ENCODE data around the gene MAPK13.
A peak's percentile ranks its signal among the peaks of the same experiment; 100 is the strongest.
"Not testable (repeated sequence)": the region's sequence is repeated elsewhere in the genome, so short reads cannot be mapped to it uniquely, and the experiment has no call there.

The MAPK13 gene

DNA sequence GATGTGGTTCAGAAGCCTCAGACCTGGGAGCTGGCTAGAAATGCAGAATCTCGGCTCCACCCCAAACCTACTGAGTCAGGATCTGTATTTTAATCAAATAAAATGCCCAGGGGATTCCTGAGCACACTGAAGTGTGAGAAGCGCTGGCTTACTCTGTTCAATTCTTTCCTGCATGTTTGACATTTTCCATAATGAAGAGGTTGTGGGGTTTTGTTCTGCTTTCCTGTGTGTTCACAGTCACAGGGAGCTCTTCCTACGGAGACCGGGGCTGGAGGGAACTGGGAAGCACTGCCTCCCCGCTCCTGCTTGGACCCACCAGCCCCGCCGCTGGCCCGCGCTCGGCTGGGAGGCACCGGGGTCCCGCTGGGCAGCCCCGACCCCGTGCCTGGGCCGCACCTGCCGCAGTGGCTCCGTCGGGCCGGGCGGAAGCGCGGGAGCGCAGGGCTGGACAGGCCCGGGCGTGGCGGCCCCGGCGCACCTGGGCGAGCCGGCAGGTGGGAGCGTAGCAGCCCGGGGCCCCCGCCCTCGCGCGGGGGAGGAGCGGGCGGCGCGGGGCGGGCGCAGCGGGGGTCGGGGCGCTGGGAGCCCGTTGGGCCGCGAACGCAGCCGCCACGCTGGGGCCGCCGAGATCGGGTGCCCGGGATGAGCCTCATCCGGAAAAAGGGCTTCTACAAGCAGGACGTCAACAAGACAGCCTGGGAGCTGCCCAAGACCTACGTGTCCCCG is at the start of gene MAPK13:
Gene MAPK13 (plus strand): TSS at position 573 of the 726 bp plus-strand sequence. CDS start 70 bp downstream, at position 643.
- no peak for DNase-seq (ENCODE audit: low read depth)

DNA sequence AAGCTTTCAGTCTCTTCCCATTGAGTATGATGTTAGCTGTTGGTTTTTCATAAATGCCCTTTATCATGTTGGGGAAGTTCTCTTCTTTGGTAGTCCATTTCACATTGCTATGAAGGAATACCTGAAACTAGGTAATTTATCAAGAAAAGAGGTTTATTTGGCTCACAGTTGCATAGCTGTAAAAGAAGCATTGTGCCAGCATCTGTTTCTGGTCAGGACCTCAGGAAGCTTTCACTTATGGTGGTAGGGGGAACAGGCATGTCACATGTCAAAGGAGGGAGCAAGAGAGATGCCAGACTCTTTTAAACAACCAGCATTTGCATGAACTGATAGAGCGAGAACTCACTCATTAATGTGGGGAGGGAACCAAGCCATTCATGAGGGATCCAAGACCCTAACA is 48.0 kb upstream of the MAPK13 start:
- DNase-seq (ENCODE audit: low read depth), result no peak

DNA sequence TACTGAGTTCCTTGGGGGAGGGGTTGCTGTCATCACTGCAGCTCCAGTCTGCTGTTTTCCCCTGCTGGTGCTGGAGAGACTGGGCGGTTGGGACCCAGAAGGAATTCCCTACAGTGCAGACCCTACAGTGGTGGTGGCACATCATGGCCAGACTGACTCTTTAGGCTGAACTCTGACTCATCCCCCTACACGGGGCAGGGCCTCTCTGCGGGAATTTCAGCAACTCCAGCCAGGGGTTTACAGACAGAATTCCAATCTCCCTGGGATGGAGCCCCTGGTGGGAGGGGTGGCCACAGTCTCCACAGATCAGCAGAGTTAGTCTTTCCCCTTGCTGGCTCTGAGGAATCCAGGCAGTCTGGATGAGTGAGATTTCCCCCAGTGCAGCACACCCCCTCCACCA is 46.9 kb upstream of the MAPK13 start:
- no peak for DNase-seq (ENCODE audit: low read depth)

DNA sequence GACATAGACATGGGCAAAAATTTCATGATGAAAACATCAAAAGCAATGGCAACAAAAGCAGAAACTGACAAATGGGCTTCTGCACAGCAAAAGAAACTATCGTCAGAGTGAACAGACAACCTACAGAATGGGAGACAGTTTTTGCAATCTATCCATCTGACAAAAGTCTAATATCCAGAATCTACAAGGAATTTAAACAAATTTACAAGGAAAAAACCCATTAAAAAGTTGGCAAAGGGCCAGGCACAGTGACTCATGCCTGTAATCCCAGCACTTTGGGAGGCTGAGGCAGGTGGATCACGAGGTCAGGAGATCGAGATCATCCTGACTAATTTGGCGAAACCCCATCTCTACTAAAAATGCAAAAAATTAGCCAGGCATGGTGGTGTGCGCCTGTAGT is 42.1 kb upstream of the MAPK13 start:
- DNase-seq (ENCODE audit: low read depth), result not testable (repeated sequence)

DNA sequence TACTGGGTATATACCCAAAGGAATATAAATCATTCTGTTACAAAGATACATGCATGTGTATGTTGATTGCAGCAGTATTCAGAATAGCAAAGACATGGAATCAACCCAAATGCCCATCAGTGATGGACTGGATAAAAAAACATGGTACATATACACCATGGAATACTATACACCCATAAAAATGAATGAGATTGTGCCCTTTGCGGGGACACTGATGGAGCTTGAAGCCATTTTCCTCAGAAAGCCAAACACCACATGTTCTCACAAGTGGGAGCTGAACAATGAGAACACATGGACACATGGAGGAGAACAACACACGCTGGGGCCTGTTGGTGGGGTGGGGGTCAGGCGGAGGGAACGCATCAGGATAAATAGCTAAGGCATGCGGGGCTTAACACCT is 41.3 kb upstream of the MAPK13 start:
- DNase-seq (ENCODE audit: low read depth), result no peak

DNA sequence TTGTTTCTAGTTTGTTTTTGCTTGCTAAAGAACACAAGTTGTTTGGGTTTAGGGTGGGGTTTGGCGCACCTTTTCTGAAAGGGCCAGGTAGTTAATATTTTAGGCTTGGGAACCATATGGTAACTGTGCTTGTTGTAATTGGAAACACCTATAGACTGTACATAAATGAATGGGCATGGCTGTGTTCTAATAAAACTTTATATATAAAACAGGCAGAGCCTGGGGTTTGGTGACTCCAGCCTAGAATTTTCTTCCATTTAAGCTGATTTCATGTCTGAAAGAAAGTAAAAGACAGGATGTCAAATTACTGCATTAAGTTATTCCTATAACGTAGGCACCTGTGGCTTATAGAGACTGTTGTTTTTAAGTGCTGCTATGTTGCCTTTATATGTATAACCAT is 36.1 kb upstream of the MAPK13 start:
- no peak for DNase-seq (ENCODE audit: low read depth)

DNA sequence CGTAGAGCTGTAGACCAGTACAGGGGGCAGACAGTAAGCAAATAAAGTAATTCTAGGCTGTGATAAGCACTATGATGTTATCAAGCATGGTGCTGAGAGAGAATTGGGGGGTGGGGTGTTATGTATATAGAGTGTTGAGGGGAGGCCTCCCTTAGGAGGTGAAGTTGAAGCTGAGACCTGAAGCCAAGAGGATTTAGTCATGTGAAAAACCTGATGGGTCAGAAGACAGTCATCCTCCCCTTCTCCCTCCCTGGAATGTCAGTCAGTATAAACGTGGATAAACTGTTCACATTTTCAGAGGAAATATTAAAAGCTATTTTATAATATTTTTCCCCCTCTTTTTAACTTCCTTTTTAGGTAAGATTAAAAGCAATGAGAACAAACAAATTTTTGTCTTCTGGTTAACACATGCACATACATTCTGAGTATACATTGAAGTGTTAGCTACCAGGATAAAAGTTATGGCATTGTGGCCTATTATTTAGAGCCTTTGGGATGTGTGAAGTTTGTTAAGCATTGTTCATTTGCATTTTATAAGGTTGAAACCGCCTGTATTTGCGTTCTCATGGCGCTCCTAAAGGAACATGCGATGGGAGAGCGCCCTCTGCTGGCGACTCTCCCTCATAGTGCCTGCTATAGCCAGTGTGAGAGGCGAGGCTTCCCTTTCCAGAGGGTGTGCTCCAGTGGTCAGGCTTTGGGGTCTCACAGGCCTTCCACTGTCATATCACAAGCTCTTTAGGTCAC is 35.4 kb upstream of the MAPK13 start:
- DNase-seq (ENCODE audit: low read depth), result peak; percentile 43

DNA sequence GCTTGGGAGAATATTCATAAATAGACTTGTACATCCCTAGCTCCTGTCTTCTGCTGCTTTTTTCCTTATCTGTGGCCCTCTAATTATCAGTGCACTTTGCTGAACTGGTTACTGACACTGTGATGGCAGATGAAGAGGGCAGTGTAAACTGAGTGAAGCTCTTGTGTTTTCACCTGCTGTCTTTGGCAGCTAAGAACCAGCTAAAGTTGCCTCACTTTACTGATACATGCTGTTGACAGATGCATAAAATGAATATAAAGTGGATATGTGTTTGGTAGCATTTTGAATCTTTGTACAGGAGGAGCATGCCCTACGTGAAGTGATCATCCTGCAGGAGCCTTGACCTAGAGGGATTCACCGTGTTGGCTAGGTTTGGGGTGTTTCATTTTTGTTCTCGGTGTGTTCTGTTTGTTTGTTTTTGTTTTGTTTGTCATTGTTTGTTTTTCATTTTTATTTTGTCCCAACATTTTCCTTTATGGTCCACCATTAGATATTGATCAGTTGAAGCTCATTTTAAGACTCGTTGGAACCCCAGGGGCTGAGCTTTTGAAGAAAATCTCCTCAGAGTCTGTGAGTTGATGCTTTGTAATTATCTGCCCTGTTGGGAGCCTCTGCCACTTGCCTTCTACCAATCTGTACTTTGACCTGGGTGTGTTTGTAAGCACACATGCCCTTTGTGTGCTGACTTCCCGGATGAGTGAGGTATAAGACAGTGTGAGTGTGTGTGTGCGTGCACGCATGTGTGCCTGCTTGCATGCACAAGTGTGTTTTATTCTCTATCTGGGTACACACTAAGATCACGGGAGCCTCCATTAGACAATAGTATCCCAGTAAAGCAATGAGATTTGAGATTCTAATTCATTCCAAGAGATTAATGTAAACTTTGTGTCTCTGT is 34.6 kb upstream of the MAPK13 start:
- DNase-seq (ENCODE audit: low read depth), result no peak

DNA sequence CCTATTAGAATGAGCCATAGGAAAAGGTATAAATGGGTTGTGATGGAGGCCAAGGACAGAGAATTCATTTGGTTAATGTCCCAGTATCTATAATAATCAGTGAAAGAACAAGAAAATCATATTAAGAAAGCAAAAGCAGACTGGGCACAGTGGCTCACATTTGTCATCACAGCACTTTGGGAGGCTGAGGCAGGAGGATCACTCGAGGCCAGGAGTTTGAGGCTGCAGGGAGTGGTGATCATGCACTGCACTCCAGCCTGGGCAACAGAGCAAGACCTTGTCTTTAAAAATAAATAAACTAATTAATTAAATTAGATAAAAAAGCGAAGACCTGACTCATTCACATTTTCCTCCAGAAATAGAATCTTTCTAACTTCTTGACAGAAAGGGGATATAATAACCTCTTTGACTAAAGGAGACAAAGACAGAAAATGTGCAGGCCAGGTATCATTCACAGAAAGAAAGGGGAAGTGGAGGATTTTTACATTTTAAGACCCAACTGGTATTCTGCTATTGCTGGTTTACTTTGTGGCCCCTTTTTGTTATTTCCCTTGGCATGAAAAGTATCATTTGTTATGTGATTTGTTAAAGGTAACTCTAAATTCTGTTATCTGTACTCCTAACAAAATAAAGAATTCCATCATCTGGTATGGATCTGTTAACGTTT is 31.9 kb upstream of the MAPK13 start:
- no peak for DNase-seq (ENCODE audit: low read depth)

DNA sequence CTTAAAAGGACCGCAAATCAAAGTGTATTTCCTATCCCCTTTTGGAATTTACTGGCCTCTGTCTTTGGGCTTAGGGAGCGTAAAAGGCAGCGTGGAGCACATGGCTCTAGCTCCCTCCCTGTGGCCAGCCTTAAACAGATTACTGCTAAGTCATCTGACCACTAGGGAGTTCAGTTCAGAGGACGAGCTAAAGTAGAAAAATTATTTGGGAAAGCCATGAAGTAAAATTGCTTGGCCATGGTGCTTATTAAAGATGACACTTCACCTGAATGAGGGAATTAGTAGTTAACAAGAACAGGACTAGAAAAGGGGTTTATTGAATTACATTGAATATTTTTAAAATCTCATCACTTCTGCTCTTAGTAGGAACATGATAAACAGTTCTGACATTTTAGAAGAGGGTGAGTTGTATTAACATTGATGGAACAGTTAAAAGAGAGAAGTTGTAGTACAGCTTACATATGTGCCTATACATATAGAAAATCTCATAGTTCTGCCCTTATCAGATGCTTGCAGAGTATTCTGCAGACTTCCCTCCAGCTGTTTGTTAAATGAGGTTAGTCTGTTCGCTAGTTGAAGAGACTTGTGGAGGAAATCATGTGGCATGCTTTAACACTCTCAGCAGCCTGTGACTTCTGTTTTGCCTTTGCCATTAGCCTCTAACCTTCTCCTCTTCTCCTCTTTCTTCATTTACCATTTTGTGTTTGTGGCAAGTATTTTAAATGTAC is 31.2 kb upstream of the MAPK13 start:
- no peak for DNase-seq (ENCODE audit: low read depth)

DNA sequence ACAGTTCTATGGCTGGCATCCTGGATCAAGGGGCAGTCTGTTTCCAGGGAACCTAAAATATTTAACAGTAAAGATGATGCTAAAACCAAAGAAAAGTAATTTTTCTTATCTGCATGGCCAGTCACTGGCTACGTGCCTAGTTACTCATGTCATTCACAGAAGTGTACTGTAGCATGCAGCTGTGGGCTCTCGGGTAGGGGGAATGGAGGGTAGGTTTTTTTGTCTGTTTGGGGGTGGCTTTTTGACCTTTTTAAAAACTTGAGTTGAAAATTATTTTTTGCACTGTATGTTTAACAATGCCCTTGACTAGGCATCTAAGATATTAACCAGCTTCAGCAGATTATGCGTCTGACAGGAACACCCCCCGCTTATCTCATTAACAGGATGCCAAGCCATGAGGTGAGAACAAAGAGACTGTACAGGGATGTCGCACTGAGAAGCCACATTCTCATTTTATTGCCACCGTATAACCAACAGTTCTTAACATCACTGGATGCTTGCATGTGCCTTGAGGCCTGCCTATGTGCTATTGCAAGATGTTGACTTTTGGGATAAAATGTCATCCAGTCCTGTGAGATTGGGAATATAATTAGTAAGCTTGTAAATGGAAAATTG is 30.3 kb upstream of the MAPK13 start:
- DNase-seq (ENCODE audit: low read depth), result no peak

DNA sequence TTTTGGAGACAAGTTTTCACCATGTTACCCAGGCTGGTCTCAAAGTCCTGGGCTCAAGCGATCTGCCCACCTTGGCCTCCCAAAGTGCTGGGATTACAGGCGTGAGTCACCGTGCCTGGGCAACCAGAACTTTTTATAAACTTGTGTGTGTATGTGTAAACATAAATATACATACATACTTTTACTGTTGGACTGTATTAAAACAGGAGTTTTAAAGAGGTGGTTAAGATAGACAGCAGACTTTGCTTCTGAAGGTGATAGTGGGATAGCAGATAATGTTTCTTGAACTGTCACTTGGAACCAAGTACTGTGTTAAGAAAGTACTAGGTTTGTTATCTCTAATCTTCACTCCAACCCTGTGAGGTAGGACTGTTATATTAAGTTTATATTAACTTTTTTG is 28.6 kb upstream of the MAPK13 start:
- DNase-seq (ENCODE audit: low read depth), result no peak

DNA sequence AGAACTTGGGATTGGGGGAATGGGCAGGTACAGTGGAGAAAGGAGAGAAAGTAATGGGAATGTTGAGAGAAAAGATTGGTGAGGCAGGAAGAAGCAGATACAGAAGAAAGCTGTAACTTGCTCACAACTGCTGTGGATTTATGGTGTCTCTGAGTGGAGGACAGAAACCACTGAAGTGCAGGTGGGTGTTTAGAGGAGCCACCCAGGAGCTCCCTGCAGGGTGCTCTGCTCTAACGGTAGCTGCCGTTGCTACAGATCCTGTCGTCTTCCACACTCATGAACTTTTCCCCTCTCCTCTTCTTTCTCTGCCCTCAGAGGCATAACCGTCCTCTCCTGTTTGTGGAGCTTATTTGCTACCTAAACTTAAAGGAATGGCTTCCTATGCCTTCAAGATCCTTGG is 27.5 kb upstream of the MAPK13 start:
- no peak for DNase-seq (ENCODE audit: low read depth)

DNA sequence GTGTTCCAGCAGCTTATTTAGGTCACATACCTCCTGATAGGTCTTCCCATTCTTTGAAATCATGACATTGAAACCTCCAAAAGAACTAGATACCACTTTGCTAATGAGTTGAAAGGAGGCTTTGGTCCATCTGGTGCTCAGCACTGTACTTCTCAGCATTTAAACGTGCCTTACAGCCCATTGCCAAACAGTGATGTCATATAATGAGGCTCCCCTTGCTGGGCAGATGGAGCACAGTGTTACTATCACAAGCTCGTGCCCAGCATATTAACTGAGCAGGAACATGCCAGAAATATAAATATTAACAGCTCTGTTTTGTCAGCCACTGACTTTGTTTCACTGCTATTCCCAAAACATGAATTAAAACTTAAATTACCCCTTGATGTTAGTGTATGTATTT is 25.5 kb upstream of the MAPK13 start:
- DNase-seq (ENCODE audit: low read depth), result no peak

DNA sequence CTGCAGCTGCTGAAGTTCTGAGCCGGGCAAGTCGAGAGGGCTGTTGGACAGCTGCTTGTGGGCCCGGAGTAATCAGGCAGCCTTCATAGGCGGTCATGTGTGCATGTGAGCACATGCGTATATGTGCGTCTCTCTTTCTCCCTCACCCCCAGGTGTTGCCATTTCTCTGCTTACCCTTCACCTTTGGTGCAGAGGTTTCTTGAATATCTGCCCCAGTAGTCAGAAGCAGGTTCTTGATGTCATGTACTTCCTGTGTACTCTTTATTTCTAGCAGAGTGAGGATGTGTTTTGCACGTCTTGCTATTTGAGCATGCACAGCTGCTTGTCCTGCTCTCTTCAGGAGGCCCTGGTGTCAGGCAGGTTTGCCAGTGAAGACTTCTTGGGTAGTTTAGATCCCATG is 21.2 kb upstream of the MAPK13 start:
- no peak for DNase-seq (ENCODE audit: low read depth)

DNA sequence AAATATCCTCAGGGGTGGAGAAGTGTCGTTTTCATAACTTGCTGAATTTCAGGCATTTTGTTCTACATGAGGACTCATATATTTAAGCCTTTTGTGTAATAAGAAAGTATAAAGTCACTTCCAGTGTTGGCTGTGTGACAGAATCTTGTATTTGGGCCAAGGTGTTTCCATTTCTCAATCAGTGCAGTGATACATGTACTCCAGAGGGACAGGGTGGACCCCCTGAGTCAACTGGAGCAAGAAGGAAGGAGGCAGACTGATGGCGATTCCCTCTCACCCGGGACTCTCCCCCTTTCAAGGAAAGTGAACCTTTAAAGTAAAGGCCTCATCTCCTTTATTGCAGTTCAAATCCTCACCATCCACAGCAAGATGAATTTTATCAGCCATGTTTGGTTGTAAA is 20.3 kb upstream of the MAPK13 start:
- no peak for DNase-seq (ENCODE audit: low read depth)

DNA sequence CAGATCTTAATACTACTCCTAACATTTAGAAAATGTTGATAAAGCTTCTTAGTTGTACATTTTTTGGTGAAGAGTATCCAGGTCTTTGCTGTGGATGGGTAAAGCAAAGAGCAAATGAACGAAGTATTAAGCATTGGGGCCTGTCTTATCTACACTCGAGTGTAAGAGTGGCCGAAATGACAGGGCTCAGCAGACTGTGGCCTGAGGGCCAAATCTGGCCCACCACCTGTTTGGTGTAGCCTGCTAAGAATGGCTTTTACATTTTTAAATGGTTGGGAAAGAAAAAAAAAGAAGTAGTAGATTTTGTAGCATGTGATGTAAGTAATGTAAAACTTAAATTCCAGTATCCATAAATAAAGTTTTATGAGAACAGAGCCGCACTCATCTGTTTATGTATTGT is 19.4 kb upstream of the MAPK13 start:
- DNase-seq (ENCODE audit: low read depth), result no peak

DNA sequence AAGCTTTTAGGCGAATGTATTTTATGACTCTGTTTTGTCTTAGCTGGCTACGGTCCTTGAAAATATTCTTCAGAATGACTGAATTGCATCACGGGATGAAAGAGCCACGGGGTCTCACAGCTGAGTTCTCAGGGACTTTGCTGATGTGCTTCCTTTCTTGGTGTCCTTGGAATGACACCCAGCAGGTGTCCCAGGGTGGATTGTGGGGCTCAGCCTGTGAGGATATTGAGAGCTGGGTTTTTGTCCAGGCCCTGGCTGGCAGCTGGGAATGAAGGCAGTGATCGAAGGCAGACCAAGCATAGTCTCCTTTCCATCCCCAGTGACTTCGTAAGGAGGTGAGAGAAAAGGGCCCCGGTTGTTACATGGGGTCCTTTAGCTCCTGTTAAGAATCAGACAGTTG is 18.8 kb upstream of the MAPK13 start:
- no peak for DNase-seq (ENCODE audit: low read depth)

DNA sequence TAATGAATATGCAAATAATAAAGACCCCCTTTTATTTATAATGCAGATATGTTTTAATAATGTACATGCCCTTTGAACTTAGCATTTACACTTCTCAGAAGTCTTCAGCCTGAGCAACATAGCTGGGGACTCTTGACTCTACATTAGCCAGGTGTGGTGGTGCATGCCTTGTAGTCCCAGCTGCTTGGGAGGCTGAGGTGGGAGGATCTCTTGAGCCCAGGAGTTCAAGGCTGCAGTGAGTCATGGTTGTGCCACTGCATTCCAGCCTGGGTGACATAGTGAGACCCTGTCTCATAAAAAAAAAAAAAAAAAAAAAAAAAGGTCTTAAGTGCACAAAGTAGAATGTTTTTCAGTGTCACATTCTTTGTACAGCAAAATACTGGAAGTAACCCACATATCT is 17.3 kb upstream of the MAPK13 start:
- no peak for DNase-seq (ENCODE audit: low read depth)

DNA sequence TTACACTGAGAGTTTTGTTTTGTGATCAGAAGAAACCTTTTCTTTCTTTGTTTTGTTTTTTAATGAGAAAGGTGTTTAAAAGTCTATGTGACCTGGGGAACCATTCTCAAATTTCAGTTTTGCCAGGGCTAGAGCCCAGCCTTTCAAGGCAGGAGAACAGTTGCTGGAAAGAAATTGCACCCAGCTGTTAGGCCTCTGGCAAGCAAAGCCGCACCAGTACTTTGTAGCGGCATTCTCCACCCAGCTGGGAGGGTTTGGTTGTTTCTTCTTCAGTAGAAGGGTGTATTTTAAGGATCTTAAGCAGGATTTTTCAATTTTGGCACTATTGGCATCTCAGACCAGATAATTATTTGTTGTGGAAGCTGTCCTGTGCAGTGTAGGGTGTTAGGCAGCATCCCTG is 16.6 kb upstream of the MAPK13 start:
- DNase-seq (ENCODE audit: low read depth), result no peak

DNA sequence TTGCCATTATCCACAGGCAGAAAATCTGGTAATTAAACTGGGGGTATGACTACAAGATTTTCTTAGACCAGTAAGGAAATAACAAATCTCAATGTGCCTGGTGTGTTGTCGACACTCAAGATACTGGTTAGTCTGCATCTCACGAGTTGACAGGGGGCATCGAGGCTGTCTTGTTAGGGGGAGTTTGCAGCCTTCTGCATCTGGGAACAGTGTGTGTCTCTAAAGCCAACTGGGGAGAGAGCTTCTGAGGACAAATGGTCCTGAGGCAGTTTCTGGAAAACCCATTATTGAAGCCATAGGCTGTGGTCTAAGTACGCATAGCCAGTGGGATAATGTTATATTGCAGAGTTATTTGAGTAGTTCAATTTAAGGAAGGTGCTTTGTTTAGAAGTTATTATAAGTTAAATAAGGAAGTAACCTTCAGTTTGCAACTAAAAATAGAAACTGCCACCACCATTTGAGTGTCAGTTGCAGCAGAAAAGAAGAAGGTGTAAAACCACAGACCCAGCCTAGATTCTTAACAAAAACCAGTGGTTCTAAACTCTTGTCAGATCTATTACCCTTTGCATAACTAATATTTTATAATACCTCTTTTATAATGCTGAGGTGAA is 15.4 kb upstream of the MAPK13 start:
- no peak for DNase-seq (ENCODE audit: low read depth)

Data from HS-5 (cell line).